ENCODE measurements around the gene TICAM2. TPM values are rescaled to one million over a fixed set of nuclear protein-coding genes. Genes with fewer than 3 reads are reported as not detected.

Gene TICAM2
- total RNA-seq, 2 donors from 2014 or later = 6.1 to 11.1 TPM

DNA sequence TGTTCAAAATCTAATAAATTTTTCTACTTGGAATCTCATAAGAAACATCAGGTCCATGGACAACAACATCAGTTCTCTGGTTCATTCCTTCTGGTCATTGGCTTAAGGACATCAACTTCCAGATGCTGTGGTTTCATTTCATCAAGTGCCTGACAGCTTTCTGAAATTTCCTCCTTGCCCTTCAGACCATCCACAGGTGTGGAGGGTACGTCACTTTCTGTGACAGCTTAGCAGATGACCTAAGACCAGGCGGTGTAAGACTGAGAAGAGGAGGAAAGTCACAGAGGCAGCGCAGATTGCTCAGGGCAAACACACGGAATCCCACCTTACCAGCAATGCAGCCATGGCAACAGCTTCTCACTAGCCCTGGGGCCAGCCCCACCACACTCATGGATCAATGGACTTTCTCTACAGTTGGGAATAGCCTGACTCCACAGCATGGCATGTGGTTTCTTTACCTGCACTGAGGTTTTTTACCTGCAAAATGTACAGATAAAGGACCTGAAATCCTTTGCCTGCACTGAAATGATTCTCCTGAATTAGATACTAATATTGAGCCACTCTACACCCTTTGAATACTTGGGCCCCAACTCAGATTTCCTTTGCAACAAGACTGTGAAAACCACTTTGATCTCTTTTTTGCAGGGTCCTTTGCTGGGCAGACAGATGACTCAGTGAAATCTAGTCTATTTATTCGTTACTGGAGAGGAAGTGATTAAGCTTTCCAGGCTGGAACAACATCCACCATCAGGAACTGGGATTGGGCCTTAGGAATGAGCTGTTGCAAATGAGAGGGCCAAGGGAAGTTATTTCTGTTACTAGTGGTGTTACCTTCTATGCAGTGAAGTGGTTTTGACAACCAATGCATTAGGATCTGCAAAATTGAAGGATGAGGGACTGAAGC, 26.9 kb downstream of the TICAM2 start:
- Mint-ChIP-seq H3K9me3 (no peaks in the 10 kb centered on the region), H3K27ac (no peak overlapping the region), H3K36me3 (peaks cover 10% of the 10 kb centered on the region), H3K27me3 (peaks cover 0 to 8% of the 10 kb centered on the region in 2 donors), H3K4me1 (ENCODE audit: low read depth in 2 of 2) (peaks cover 22 to 24% of the 10 kb centered on the region in 2 donors), H3K4me3 (no peak overlapping the region)
- no peak for ATAC-seq
- no peak for DNase-seq (ENCODE audit: low spot score)

GRCh38 chr5:115573133-115573532, 29.1 kb downstream of the TICAM2 start:
- Mint-ChIP-seq H3K4me1 (ENCODE audit: low read depth in 2 of 2) (peaks cover 22 to 24% of the 10 kb centered on the region in 2 donors), H3K27ac (no peak overlapping the region), H3K9me3 (no peaks in the 10 kb centered on the region), H3K36me3 (peaks cover 9% of the 10 kb centered on the region), H3K4me3 (no peak overlapping the region), H3K27me3 (peaks cover 0 to 8% of the 10 kb centered on the region in 2 donors)
- no peak for ATAC-seq
- DNase-seq (ENCODE audit: low spot score) = no peak

DNA sequence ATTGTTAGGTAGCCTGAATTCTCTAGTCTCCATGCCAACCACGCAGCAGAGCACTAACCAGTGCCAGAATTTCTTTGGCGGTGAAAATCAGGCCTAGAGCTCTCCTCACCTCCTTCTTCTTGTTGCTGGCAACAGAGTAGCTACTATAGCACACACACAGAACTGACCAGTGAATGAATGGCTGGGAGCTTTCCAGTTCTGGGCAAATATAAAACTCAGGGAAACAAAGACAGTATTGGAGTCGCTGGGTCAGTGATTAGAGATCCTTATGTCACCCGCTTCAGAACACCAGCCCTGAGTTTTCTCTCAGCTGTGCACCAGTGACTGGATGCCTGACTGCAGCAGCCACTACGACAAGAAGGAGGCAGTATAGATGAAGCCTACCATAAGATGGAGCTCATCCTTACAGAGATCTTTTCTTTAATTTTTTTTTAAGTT, 30.8 kb downstream of the TICAM2 start:
- Mint-ChIP-seq H3K36me3 (peaks cover under 1% of the 10 kb centered on the region), H3K27me3 (peaks cover 4 to 8% of the 10 kb centered on the region in 2 donors), H3K27ac (no peak overlapping the region), H3K4me1 (ENCODE audit: low read depth in 2 of 2) (peaks cover 9 to 11% of the 10 kb centered on the region in 2 donors), H3K9me3 (no peaks in the 10 kb centered on the region), H3K4me3 (no peak overlapping the region)
- DNase-seq (ENCODE audit: low spot score) (no peak), ATAC-seq (no peak)

GRCh38 chr5:115568668-115569067, 33.6 kb downstream of the TICAM2 start:
- DNase-seq (ENCODE audit: low spot score) (no peak), ATAC-seq (no peak)
- H3K36me3 Mint-ChIP-seq = no peaks in the 10 kb centered on the region
- no peak overlapping the region for H3K27ac Mint-ChIP-seq
- no peaks in the 10 kb centered on the region for H3K4me1 Mint-ChIP-seq (ENCODE audit: low read depth in 2 of 2)
- H3K9me3 Mint-ChIP-seq = no peaks in the 10 kb centered on the region
- no peak overlapping the region for H3K4me3 Mint-ChIP-seq
- H3K27me3 Mint-ChIP-seq = peaks cover 9 to 12% of the 10 kb centered on the region in 2 donors

DNA sequence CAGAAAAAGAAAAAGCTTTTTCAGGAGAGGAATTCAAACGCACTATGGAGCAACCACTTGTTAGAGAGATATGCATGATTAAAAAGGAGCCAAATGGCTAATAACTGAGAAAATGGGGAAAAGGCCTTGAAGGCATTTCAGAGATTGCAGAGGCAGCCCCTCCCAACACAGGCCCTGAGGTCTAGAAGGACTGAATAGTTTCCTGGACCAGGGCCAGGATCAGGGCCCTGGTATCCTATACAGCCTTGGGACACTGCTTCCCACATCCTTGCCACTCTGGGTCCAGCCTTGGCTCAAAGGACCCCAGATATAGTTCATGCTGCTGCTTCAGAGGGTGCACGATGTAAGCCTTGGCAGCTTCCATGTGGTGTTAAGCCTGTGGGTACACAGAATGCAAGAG, 37.0 kb downstream of the TICAM2 start:
- peak in 1 of 2 donors; percentile 32 for ATAC-seq
- H3K27ac Mint-ChIP-seq = no peak overlapping the region

DNA sequence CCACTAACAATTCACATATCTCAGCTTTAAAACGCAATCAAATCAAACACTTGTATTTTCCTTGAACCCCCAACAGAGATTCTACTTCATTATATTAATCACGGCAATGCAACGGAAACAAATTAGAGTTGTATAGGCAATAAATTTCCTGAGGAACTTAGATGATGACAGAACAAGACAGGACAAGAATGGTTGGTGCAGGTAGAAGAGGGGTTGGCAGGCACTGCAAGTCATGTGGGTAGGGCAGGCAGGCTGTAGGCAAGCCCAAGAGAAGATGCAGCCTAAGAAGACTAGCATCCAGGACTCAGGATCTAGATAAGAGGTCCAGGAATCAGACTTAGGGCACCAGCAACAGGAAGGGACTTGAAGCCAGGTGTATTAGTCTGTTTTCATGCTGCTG, 41.1 kb downstream of the TICAM2 start:
- Mint-ChIP-seq H3K27ac (no peak overlapping the region), H3K4me3 (no peak overlapping the region), H3K27me3 (peaks cover 9 to 12% of the 10 kb centered on the region in 2 donors), H3K36me3 (no peaks in the 10 kb centered on the region), H3K9me3 (no peaks in the 10 kb centered on the region), H3K4me1 (ENCODE audit: low read depth in 2 of 2) (peaks cover 0 to 6% of the 10 kb centered on the region in 2 donors)
- DNase-seq (ENCODE audit: low spot score) (no peak), ATAC-seq (no peak)

More for the DNA sequence above, 37.0 kb downstream of the TICAM2 start:
- H3K4me3 Mint-ChIP-seq = no peak overlapping the region
- H3K9me3 Mint-ChIP-seq = no peaks in the 10 kb centered on the region
- DNase-seq (ENCODE audit: low spot score) = no peak
- no peaks in the 10 kb centered on the region for H3K4me1 Mint-ChIP-seq (ENCODE audit: low read depth in 2 of 2)
- H3K27me3 Mint-ChIP-seq = peaks cover 9 to 18% of the 10 kb centered on the region in 2 donors
- H3K36me3 Mint-ChIP-seq = no peaks in the 10 kb centered on the region

DNA sequence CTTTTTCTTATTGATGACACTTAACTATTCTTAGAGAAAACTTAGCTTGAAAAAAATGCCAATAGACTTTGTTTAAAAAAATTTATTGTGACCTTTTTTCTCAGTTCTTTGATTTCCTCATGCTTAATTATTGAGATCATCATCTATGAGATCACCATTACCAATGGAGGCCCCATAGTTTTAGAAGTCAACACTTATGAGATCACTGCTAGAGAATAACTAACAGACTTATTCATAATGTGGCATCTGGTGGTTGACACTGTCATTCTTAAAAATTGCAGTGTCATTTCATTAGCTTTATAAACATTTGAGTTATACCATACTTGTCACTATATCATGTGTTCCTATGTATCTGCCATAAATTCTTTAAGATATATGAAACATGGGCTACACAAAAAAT, 42.8 kb downstream of the TICAM2 start:
- Mint-ChIP-seq H3K4me1 (ENCODE audit: low read depth in 2 of 2) (peaks cover 0 to 6% of the 10 kb centered on the region in 2 donors), H3K4me3 (no peak overlapping the region), H3K36me3 (no peaks in the 10 kb centered on the region), H3K27ac (no peak overlapping the region), H3K27me3 (peaks cover 8 to 9% of the 10 kb centered on the region in 2 donors), H3K9me3 (no peaks in the 10 kb centered on the region)
- DNase-seq (ENCODE audit: low spot score) = no peak
- ATAC-seq = no peak

GRCh38 chr5:115558388-115558956, 43.8 kb downstream of the TICAM2 start:
- peaks cover 5 to 6% of the 10 kb centered on the region in 2 donors for H3K27me3 Mint-ChIP-seq
- no peak overlapping the region for H3K4me3 Mint-ChIP-seq
- H3K27ac Mint-ChIP-seq = no peak overlapping the region
- DNase-seq (ENCODE audit: low spot score) = no peak
- H3K9me3 Mint-ChIP-seq = no peaks in the 10 kb centered on the region
- ATAC-seq = no peak
- no peaks in the 10 kb centered on the region for H3K36me3 Mint-ChIP-seq
- peaks cover 0 to 6% of the 10 kb centered on the region in 2 donors for H3K4me1 Mint-ChIP-seq (ENCODE audit: low read depth in 2 of 2)

DNA sequence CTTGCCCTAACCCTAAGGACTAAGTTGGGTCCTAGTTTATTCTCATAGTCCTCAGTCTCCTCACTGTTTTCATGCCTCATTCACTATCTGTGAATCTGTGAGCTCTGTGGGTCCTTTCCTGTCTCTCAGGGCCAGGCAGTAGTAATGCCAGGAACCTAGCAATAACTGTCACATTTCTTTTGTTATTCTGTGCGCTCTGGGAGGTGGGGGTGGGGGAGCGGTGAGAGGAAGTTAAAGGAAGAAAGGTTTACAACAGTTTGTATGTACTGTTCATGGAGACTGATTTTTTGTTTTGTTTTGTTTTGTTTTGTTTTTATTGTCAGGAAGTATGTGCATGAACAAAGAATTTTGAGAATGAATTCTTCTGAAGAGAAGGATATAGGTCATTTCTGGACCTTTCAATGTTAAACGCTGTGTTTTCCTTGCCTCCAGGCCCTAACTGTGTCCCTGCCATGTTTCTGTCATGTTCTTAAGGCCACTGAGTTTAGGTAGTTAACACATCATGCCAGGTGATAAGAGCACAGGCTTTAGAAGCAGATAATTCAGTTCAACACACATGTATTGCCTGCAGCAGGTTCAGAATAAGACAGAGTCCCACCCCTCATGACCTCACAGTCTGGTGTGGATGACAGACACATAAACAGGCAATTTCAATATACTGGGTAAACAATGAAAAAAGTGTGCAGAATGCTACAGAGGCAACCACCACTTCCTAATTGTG, 44.5 kb downstream of the TICAM2 start:
- H3K4me3 Mint-ChIP-seq = no peak overlapping the region
- H3K27ac Mint-ChIP-seq = no peak overlapping the region
- H3K4me1 Mint-ChIP-seq (ENCODE audit: low read depth in 2 of 2) = peaks cover 0 to 6% of the 10 kb centered on the region in 2 donors
- peaks cover under 1 to 9% of the 10 kb centered on the region in 2 donors for H3K27me3 Mint-ChIP-seq
- no peaks in the 10 kb centered on the region for H3K36me3 Mint-ChIP-seq
- H3K9me3 Mint-ChIP-seq = no peaks in the 10 kb centered on the region
- ATAC-seq (no peak), DNase-seq (ENCODE audit: low spot score) (no peak)

DNA sequence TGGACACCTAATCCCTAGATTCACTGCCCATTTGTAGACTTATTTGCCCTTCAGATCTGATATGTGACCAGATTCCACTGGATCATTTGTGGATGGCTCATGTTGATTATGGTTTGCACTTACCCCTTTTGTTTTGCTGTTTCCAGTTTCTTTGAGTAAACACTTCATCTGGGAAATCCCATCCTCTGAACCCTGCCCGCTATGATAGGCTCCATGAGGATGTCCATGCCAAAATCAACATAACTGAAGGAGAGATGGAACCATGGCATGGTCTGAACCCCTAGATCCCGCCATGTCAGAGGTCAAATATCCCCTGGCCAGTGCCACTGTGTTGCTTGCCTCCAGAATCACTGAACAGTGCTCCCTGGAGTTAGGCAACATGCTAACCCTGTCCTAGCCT, 46.0 kb downstream of the TICAM2 start:
- no peaks in the 10 kb centered on the region for H3K9me3 Mint-ChIP-seq
- no peak for DNase-seq (ENCODE audit: low spot score)
- no peak overlapping the region for H3K4me3 Mint-ChIP-seq
- peaks cover 0 to 6% of the 10 kb centered on the region in 2 donors for H3K4me1 Mint-ChIP-seq (ENCODE audit: low read depth in 2 of 2)
- no peak overlapping the region for H3K27ac Mint-ChIP-seq
- H3K27me3 Mint-ChIP-seq = peaks cover 15 to 17% of the 10 kb centered on the region in 2 donors
- ATAC-seq = no peak
- H3K36me3 Mint-ChIP-seq = no peaks in the 10 kb centered on the region

DNA sequence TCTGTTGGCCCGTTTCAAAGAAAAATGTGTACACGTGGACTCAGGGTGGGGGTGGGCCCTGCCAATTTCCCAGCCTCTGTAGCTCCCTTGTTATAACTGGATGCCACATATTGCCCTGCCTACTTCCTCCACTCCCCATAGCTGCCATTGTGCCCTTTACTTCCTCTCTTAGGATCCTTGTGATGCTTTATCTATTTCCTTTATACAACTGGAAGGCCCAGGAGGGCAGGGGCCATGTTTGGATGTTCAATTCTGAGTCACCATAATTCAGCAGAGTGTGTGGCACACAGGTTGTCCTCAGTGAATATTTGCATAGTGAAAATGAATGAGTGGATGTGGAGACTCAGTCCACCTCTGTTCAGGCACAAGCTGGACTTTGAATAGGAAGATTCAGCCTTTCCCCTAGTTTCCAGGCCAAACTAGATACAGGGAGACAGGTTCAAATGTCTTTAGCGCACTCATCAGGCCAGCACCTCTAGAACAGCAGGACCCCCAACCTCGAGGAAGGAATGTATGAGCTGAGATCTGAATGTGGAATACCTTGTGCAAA, 47.1 kb downstream of the TICAM2 start:
- H3K27me3 Mint-ChIP-seq = peaks cover 15 to 18% of the 10 kb centered on the region in 2 donors
- H3K27ac Mint-ChIP-seq = no peak overlapping the region
- H3K4me1 Mint-ChIP-seq (ENCODE audit: low read depth in 2 of 2) = peaks cover 0 to 6% of the 10 kb centered on the region in 2 donors
- H3K4me3 Mint-ChIP-seq = no peak overlapping the region
- ATAC-seq = no peak
- DNase-seq (ENCODE audit: low spot score) = no peak
- H3K36me3 Mint-ChIP-seq = no peaks in the 10 kb centered on the region
- no peaks in the 10 kb centered on the region for H3K9me3 Mint-ChIP-seq

- no peak overlapping the region for H3K27ac Mint-ChIP-seq
- ATAC-seq = no peak
- H3K4me3 Mint-ChIP-seq = no peak overlapping the region
- H3K4me1 Mint-ChIP-seq (ENCODE audit: low read depth in 2 of 2) = peaks cover 0 to 6% of the 10 kb centered on the region in 2 donors
- H3K36me3 Mint-ChIP-seq = no peaks in the 10 kb centered on the region
- no peaks in the 10 kb centered on the region for H3K9me3 Mint-ChIP-seq
- no peak for DNase-seq (ENCODE audit: low spot score)
- H3K27me3 Mint-ChIP-seq = peaks cover 15 to 19% of the 10 kb centered on the region in 2 donors
Measured at GRCh38 chr5:115553082-115553481, 49.2 kb downstream of the TICAM2 start.

DNA sequence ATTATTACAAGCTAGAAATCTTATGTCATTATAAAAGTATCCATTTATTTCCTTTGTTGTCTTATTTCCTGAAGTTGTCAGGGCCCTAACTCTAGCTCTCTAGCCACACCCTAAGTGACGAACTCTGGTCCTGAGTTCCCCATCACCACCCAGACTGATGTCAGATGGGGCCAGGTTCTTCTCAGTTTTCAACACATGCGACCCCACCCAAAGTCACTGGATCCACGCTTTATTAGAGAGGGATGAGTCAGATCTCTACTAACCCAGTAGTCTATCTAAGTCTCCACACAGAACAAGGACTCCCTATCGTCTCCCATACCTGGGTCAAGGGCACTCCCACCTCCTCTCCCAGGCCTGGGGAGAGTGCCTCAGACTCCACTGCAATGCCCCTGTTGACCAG, 50.9 kb downstream of the TICAM2 start:
- peaks cover 15 to 19% of the 10 kb centered on the region in 2 donors for H3K27me3 Mint-ChIP-seq

More for the DNA sequence above, 50.9 kb downstream of the TICAM2 start:
- DNase-seq (ENCODE audit: low spot score) = no peak
- Mint-ChIP-seq H3K9me3 (no peaks in the 10 kb centered on the region), H3K4me1 (ENCODE audit: low read depth in 2 of 2) (no peaks in the 10 kb centered on the region), H3K4me3 (no peak overlapping the region), H3K27ac (no peak overlapping the region), H3K36me3 (no peaks in the 10 kb centered on the region)
- no peak for ATAC-seq

All from natural killer cell treated with Interleukin-12 subunit alpha and Interleukin-12 subunit beta and Interleukin-15 and Interleukin-18, amount 100 ng/mL, for 72 hours (primary cell).